ENCODE measurements around the gene MSI2.

- TF ChIP-seq EZH2 (IDR thresholded peaks at IDR 0.05; ENCODE audit: insufficient read depth, poor library complexity, severe bottlenecking) (no peak), EZH2phosphoT487 (IDR thresholded peaks at IDR 0.05; ENCODE audit: insufficient read depth, low read depth) (no peak)
These were observed 192.5 kb downstream of the MSI2 start for GRCh38 chr17:57448759-57449283.

Measured in GM23248 (cell line).